OCI-M2 (cell line): ENCODE measurements around the gene AMPH.

Experiments
- DNase-seq: peaks from one replicate; lab custom pipeline; 2025; ENCODE audit not compliant: unreplicated experiment; lab: John Stamatoyannopoulos, UW

Gene AMPH

GRCh38 chr7:38630720-38631673, at the start of gene AMPH:
AMPH (minus strand) TSS chr7:38631373; CDS start chr7:38631351, 22 bp downstream.
- no peak for DNase-seq

GRCh38 chr7:38679419-38679818, 48.2 kb upstream of the AMPH start:
- no peak for DNase-seq

GRCh38 chr7:38678698-38679054, 47.5 kb upstream of the AMPH start:
- no peak for DNase-seq

GRCh38 chr7:38677981-38678697, 47.0 kb upstream of the AMPH start:
- no peak for DNase-seq

- DNase-seq = no peak
These were observed 44.4 kb upstream of the AMPH start for GRCh38 chr7:38675494-38676106.

- DNase-seq = no peak
These were observed 43.3 kb upstream of the AMPH start for GRCh38 chr7:38674513-38674912.

GRCh38 chr7:38673795-38674194, 42.6 kb upstream of the AMPH start:
- no peak for DNase-seq

GRCh38 chr7:38671911-38672905, 41.0 kb upstream of the AMPH start:
- DNase-seq = no peak

GRCh38 chr7:38669965-38670520, 38.9 kb upstream of the AMPH start:
- no peak for DNase-seq

GRCh38 chr7:38664972-38665371, 33.8 kb upstream of the AMPH start:
- no peak for DNase-seq

- no peak for DNase-seq
These were observed 29.4 kb upstream of the AMPH start for GRCh38 chr7:38660427-38661099.

GRCh38 chr7:38659931-38660330, 28.8 kb upstream of the AMPH start:
- DNase-seq = no peak

GRCh38 chr7:38658921-38659320, 27.7 kb upstream of the AMPH start:
- no peak for DNase-seq

GRCh38 chr7:38656968-38657367, 25.8 kb upstream of the AMPH start:
- DNase-seq = no peak

GRCh38 chr7:38655833-38656774, 24.9 kb upstream of the AMPH start:
- DNase-seq = no peak

- no peak for DNase-seq
These were observed 6.8 kb upstream of the AMPH start for GRCh38 chr7:38637957-38638356.

- no peak for DNase-seq
These were observed 1.2 kb upstream of the AMPH start for GRCh38 chr7:38632411-38632810.

GRCh38 chr7:38629651-38630510, 1.3 kb downstream of the AMPH start:
- DNase-seq = no peak
